ENCODE results near the gene RTP3.

RTP3 gene

GRCh38 chr3:46463868-46464241, 33.9 kb upstream of the RTP3 start:
- Histone ChIP-seq H3K4me1 (ENCODE audit: low read length) (peaks cover 4% of the 10 kb centered on the region; the same call in 1 of the 2 replicates), H2AFZ (ENCODE audit: low read depth, low read length) (no peak overlapping the region), H3K9me3 (ENCODE audit: insufficient read depth, low read length) (no peaks in the 10 kb centered on the region), H3K79me2 (ENCODE audit: low read length) (no peaks in the 10 kb centered on the region), H3K9ac (ENCODE audit: low read length) (no peak overlapping the region), H3K27me3 (ENCODE audit: low read depth, low read length) (peaks cover 50% of the 10 kb centered on the region), H4K20me1 (ENCODE audit: insufficient read depth, low read length) (no peaks in the 10 kb centered on the region), H3K36me3 (replicated peaks; ENCODE audit: low read depth, low read length) (no peaks in the 10 kb centered on the region), H3K4me3 (ENCODE audit: low read length) (no peak overlapping the region), H3K27ac (ENCODE audit: low read length) (no peak overlapping the region), H3K4me2 (ENCODE audit: low read length) (no peak overlapping the region)
- no peak for TF ChIP-seq EZH2phosphoT487 (IDR thresholded peaks at IDR 0.05; ENCODE audit: low read depth)
- no peak for TF ChIP-seq CTCF (IDR thresholded peaks at IDR 0.05; ENCODE audit: low read depth, low read length)

GRCh38 chr3:46464326-46465195, 33.2 kb upstream of the RTP3 start, which contains the start of gene LTF:
Gene LTF (minus strand): TSS chr3:46464905. CDS start chr3:46464867, 38 bp downstream.
- H3K4me2 ChIP-seq (ENCODE audit: low read length), result no peak within 1 kb of the TSS
- no peaks in the 10 kb centered on the region for H4K20me1 ChIP-seq (ENCODE audit: insufficient read depth, low read length)
- H3K4me1 ChIP-seq (ENCODE audit: low read length), result peaks cover 4% of the 10 kb centered on the region; the same call in 1 of the 2 replicates
- no peaks in the 10 kb centered on the region for H3K36me3 ChIP-seq (replicated peaks; ENCODE audit: low read depth, low read length)
- no peak within 1 kb of the TSS for H2AFZ ChIP-seq (ENCODE audit: low read depth, low read length)
- no peak within 1 kb of the TSS for H3K27ac ChIP-seq (ENCODE audit: low read length)
- TF ChIP-seq CTCF (IDR thresholded peaks at IDR 0.05; ENCODE audit: low read depth, low read length) (no peak), EZH2phosphoT487 (IDR thresholded peaks at IDR 0.05; ENCODE audit: low read depth) (no peak)
- H3K79me2 ChIP-seq (ENCODE audit: low read length), result no peaks in the 10 kb centered on the region
- H3K4me3 ChIP-seq (ENCODE audit: low read length), result no peak within 1 kb of the TSS
- H3K9me3 ChIP-seq (ENCODE audit: insufficient read depth, low read length), result no peaks in the 10 kb centered on the region
- no peak within 1 kb of the TSS for H3K9ac ChIP-seq (ENCODE audit: low read length)
- H3K27me3 ChIP-seq (ENCODE audit: low read depth, low read length), result peaks cover 43% of the 10 kb centered on the region

GRCh38 chr3:46465196-46465520, 32.6 kb upstream of the RTP3 start:
- no peaks in the 10 kb centered on the region for H3K36me3 ChIP-seq (replicated peaks; ENCODE audit: low read depth, low read length)
- H3K27me3 ChIP-seq (ENCODE audit: low read depth, low read length), result peaks cover 37% of the 10 kb centered on the region

More at GRCh38 chr3:46465196-46465520, 32.6 kb upstream of the RTP3 start:
- H3K9ac ChIP-seq (ENCODE audit: low read length), result no peak overlapping the region
- no peaks in the 10 kb centered on the region for H3K9me3 ChIP-seq (ENCODE audit: insufficient read depth, low read length)
- H3K4me1 ChIP-seq (ENCODE audit: low read length), result peaks cover 4% of the 10 kb centered on the region; the same call in 1 of the 2 replicates
- no peak overlapping the region for H2AFZ ChIP-seq (ENCODE audit: low read depth, low read length)
- H3K4me2 ChIP-seq (ENCODE audit: low read length), result no peak overlapping the region
- no peaks in the 10 kb centered on the region for H4K20me1 ChIP-seq (ENCODE audit: insufficient read depth, low read length)
- H3K79me2 ChIP-seq (ENCODE audit: low read length), result no peaks in the 10 kb centered on the region
- TF ChIP-seq CTCF (IDR thresholded peaks at IDR 0.05; ENCODE audit: low read depth, low read length) (no peak), EZH2phosphoT487 (IDR thresholded peaks at IDR 0.05; ENCODE audit: low read depth) (no peak)
- no peak overlapping the region for H3K4me3 ChIP-seq (ENCODE audit: low read length)
- no peak overlapping the region for H3K27ac ChIP-seq (ENCODE audit: low read length)
